H1 (cell line): ENCODE measurements around the gene NCF4. TPM values are rescaled to one million over a fixed set of nuclear protein-coding genes. Genes with fewer than 3 reads are reported as not detected.

Source experiments
- HDAC6 ChIP-seq: IDR thresholded peaks from one replicate; pipeline ENCODE4 v1.7.1; 2012; ENCODE audit warnings: low read depth, mild to moderate bottlenecking, inconsistent platforms, low read length, moderate library complexity
- JUND ChIP-seq: IDR thresholded peaks from 2 replicates; pipeline ENCODE4 v1.6.1; 2011; ENCODE audit warnings: mild to moderate bottlenecking, improper control_type of control experiment, low read length
- RXRA ChIP-seq: IDR thresholded peaks from 2 replicates; pipeline ENCODE4 v1.6.1; 2011; ENCODE audit warnings: low read depth, mild to moderate bottlenecking, low read length, moderate library complexity; ENCODE audit not compliant: insufficient read depth
- polyA plus RNA-seq, 7 experiments: library from polyadenylated mRNA; depleted of rRNA in 3 of 7; stranded (reverse) in 5 of 7; unstranded in 2 of 7; fragments of >200 nt in 5 of 7; fragments of 200-250 nt in 2 of 7; gene quantifications; 1 replicate in 5 of 7; 2 replicates in 1 of 7; 4 replicates in 1 of 7; pipeline versions ENCODE4 v1.2.1 to v1.2.3, GENCODE V29; 2011 to 2013; ENCODE audit warnings: missing spikeins in 2 of 7, mixed read lengths in 2 of 7
- total RNA-seq: library from RNA; stranded (reverse); fragmentation: NEBNext Ultra II Directional; extraction: Animal tissue kit (Norgen Biotek cat#: 25700); gene quantifications from 2 replicates; pipeline ENCODE4 v1.2.1, GENCODE V29; 2021

Gene NCF4
- total and polyA plus RNA-seq, 2 of the 8 experiments (the other 6 are each of a cell fraction or from before 2014, with no cell fraction given), result 0.20 TPM; not detected in 1

DNA sequence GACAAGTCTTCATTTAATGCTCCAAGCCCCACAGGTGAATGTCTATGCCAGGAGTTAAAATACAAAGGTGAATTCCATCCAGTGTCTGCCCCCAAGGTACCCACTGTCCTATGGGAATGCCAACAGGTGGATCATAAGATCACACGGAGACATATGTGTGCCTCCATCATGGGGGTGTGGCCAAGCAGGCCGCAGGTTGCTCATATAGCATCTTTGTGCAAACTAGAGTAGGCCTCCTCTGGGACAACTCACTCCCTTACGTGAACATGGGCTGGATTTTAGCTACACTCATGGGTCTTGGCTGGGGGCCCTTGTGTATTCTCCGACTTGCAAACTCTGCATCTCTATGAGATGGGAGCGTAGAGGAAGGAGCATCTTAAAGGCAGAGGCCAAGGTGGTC is 6.9 kb downstream of the NCF4 start (continued):
- TF ChIP-seq RXRA (no peak), HDAC6 (no peak), JUND (no peak)
